NCI-H187 (cell line): ENCODE results near the gene TWF2.

Source experiments
- DNase-seq, 2 experiments: peaks; one replicate each; lab custom pipeline; 2025; lab: John Stamatoyannopoulos, UW

The TWF2 gene

DNA sequence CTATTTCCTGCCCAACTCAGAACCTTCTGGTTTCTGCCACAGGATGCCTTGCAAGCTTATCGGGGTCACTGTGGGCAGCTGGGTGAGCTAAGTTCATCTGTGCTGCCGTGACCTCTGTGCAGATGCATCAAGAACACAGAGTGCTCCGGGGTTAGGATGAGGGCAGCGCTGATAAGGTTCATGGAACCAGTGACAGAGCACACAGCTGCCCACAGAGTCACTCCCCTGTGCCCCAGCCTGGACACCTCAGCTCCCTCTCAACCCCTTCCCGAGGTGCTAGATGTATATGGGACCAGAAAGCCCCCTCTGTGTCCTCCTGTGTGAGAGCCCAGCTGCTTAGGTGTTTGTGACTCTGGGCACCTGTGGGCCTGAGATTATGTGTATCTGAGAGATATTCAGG, 56.8 kb downstream of the TWF2 start:
- DNase-seq: no peak

DNA sequence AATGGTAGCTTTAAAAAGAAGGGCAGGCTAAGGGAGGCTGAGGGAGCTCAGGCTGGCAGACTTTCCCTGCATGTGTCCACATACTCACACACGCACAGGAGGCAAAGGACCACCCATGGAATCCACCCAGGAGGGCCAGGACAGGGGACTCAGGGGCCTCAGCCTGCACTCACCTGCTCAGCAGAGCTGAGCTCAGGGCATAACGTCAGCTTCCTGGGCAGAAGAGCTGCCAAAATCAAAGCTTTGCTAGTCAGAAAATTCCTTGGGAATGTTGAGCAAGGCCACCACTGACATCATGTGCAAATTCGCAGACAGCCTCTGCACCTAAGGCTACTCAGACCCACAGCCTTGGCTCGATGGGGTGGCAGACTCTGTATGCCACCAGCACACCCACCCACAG, 57.4 kb downstream of the TWF2 start:
- no peak for DNase-seq
